22Rv1 (cell line): ENCODE data around the gene MAPK14.

Experiments
- CTCF ChIP-seq: fragments of 450-650 bp; IDR thresholded peaks from 2 replicates; pipeline ENCODE4 v1.5.1; 2017; ENCODE audit warnings: mild to moderate bottlenecking
- ZFX ChIP-seq: fragments of 450-650 bp; IDR thresholded peaks from 2 replicates; pipeline ENCODE4 v1.6.1; 2017; ENCODE audit warnings: antibody characterized with exemption, borderline replicate concordance

GRCh38 chr6:36064770-36065396 lies 37.3 kb downstream of the MAPK14 start:
- TF ChIP-seq ZFX (no peak), CTCF (no peak)
